HG02678 (cell line): ENCODE measurements around the gene ASCC2.

ENCODE experiments used
- ATAC-seq: cut with Tn5 transposase; IDR thresholded peaks from one replicate; pipeline ENCODE4 v1.9.1; 2021; ENCODE audit warnings: mild to moderate bottlenecking, moderate library complexity; ENCODE audit not compliant: unreplicated experiment

Gene ASCC2

GRCh38 chr22:29819501-29819900 lies 18.6 kb downstream of the ASCC2 start:
- ATAC-seq = no peak

GRCh38 chr22:29817724-29818123 lies 20.4 kb downstream of the ASCC2 start:
- ATAC-seq = no peak

DNA sequence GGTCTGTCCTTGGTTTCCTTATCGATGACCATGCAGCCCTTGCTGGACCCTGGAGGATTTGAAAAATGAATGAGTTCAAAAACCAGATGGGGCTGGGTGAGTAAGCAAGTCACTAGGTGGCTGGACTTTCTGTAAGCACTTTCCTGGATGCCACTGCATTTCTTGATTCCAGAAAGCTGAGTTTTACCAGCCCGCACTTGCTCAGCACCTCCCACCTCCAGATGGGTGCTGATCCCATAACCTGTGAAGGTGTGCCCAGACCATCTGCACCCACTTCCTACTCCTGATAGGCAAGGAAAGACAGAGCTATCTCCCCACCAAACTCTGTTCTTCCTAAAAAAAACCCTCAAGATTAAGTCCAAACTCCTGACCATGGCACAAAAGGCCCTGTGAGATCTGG lies 21.1 kb downstream of the ASCC2 start:
- no peak for ATAC-seq

DNA sequence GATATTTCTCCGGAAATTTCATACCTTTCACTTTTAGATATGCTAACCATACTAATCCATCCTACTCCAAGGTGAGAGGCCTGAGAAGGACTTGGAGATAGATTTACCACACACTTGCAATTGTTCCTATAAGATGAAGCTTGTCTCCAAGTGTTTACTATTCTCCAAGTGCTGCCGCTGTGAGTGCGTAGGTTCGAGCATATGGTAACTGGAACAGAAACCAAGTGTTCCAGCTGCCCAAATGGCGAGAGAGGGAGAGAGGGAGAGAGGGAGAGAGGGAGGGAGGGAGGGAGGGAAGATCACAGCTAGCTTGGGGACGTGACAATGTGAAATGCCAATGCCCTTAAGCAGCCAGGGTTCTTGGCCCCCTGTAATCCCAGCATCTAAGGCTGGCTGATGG lies 21.5 kb downstream of the ASCC2 start:
- no peak for ATAC-seq

- ATAC-seq = no peak
Measured at GRCh38 chr22:29816128-29816527, 21.9 kb downstream of the ASCC2 start.

- ATAC-seq = no peak
Measured at GRCh38 chr22:29815580-29815979, 22.5 kb downstream of the ASCC2 start.

GRCh38 chr22:29814003-29814402 lies 24.1 kb downstream of the ASCC2 start:
- ATAC-seq = no peak

- no peak for ATAC-seq
Measured at GRCh38 chr22:29813563-29813962, 24.5 kb downstream of the ASCC2 start.

DNA sequence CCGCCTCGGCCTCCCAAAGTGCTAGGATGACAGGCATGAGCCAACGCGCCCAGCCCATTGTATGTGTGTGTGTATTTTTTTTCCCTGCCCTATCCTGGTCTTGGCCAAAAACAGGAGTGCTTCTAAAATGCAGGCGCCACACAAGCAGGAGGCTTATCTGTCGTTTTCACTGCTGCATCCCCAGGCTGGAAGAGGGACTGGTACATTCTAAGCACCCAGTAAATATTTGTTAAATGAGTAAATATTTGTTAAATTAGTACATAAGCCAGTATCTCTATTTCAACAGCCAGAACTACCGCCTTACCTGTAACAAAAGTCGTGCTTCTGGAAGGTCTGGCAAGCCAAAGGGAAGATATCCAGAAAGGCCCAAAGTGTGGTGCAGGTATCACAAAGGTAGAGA lies 24.9 kb downstream of the ASCC2 start:
- no peak for ATAC-seq

GRCh38 chr22:29811377-29811776 lies 26.7 kb downstream of the ASCC2 start:
- ATAC-seq = no peak

- ATAC-seq = no peak
Measured at GRCh38 chr22:29810216-29810615, 27.9 kb downstream of the ASCC2 start.

DNA sequence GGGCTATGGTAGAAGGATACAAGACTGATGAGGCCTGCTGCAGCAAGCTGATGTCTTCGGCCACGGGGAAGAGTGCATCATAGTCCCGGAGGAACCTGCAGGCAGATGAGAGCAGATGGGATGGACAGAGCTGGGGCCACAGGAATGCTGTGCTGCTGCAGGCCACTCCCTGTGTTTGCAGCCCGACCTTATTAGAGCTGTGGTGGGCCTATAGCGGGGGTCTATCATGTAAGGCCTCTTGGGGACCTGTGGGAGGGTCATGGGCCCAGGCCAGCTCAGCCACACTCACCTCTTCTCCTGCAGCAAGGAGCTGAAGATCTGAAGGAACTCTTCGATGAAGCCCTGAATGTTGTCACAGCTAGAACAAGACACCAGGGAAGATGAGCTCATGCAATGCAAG lies 31.9 kb downstream of the ASCC2 start:
- no peak for ATAC-seq

DNA sequence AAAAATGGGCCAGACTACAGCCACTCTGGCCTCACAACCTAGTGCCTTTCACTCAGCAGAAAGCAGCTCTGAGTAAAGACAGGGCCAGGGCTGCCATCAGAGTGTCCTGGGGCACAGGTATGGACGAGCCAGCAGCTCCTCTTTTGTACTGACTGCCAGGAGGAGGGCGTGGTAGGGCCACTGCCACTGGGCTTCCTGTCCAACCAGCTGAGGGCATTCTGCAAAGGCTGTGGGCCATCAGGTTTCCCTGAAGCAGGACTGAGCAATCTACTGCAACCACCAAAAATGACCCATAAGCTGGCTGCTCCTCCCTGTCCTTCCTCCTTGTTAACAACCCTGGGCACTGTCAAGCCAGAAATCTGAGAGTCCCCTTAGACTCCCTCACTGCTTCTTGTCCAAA lies 33.1 kb downstream of the ASCC2 start:
- ATAC-seq = no peak

DNA sequence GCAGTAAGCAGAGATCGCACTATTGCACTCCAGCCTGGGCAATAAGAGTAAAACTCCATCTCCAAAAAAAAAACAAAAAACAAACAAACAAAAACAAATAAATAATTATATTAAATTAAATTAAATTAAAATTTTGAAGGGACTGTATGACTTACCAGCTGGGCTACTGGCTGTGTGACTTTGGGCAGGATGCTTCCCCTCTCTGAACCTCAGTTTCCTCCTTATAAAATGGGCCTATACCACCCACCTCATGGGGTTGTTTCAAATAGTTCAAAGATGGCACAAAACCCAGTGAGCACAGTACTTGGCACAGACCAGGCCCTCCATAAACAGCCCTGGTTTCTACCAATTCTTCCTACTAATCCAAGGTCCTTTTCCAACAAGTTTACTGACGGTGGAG lies 34.9 kb downstream of the ASCC2 start:
- ATAC-seq = no peak

DNA sequence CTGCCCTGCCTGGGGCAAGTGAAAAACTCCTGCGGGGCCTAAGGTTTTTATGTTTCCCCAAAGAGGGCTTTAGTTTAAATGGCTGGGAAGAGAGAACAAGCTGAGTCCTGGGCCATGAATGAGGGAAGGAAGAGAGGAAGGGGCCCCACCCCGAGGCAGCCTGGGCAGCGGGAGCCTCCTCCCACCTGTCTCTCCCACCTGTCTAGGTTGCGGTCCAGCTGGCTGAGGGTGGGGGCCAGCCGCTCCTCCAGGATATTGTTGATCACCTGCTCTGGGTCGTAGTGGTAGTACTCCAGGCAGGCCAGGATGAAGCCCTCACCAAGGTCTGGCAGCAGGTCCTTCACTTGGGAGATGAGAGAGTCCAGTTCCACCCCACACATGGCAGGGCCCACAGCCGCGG lies 36.3 kb downstream of the ASCC2 start:
- ATAC-seq = no peak

- ATAC-seq = no peak
Measured at GRCh38 chr22:29801153-29801552, 36.9 kb downstream of the ASCC2 start.

DNA sequence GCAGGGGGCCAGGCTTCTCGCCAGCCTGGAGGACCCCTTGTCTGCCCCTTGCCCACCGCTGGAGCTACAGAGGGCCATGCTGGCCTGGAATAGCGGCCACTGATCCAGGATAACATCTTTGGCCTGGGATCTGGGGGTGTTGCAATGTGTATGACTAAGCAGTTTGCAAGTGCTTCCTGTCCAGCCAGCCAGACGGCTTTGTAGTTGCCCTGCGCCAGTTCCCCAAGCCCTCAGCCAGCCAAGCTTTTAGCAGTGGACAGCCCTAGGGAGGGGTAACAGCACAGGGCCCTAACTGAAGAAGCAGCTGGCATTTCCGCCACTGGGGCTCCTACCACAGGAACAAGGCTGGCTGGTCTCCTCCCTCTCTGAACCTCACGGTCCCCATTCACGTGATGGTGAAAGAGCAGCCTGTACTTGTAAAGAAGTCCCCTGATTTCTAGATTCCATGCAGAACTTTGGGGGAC lies 38.8 kb downstream of the ASCC2 start:
- no peak for ATAC-seq

DNA sequence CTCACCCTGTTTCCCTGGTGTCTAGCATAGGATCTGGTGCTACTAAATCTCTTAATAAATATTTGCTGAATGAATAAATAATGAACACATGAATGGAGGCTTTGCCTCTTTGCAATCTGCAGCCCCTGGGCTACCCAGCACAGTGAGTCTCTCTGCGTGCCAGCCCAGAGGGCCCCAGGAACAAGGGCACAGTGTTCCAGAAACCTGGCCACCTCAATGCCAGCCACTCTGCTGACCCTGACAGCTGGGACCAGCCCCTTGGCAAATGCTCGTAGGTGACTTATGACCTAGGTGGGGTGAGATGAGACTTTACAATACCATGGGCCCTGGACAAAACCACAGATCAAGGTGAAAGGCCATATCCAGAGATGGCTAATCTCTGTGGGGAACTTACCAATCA lies 39.3 kb downstream of the ASCC2 start:
- no peak for ATAC-seq

GRCh38 chr22:29798318-29798717 lies 39.8 kb downstream of the ASCC2 start:
- peak; percentile 50 for ATAC-seq

- no peak for ATAC-seq
Measured at GRCh38 chr22:29797351-29797750, 40.7 kb downstream of the ASCC2 start.

DNA sequence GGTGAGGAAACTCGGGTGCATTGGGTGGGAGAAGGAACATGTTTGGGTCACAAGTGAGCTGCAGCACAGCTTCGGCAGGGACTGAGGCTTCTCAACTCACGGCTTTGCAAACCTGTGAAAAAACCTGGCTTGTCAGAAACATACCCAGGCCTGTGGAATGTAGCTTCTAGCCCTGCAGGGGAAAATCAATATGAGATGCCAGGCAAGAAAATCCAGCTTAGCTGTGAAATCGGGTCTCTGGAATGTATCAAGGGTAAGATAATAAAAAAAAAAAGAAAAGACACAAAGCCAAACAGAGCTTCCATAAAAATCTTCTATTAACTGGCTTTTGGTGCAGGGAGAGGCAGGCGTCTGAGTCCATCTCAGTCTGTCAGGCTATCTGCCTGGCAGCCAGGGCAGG lies 42.4 kb downstream of the ASCC2 start:
- no peak for ATAC-seq

- no peak for ATAC-seq
Measured at GRCh38 chr22:29793396-29793795, 44.7 kb downstream of the ASCC2 start.

GRCh38 chr22:29790061-29790460 lies 48.0 kb downstream of the ASCC2 start:
- no peak for ATAC-seq
